HepG2 (cell line): ENCODE results near the gene MYO18B. TPM values are rescaled to one million over a fixed set of nuclear protein-coding genes. Genes with fewer than 3 reads are reported as not detected.

Source experiments
- ATAC-seq: fragments of 200-7000 bp; cut with Tn5 transposase; 3 replicates; pipeline ENCODE4 v1.9.1; 2020; ENCODE audit warnings: mild to moderate bottlenecking, moderate library complexity
- BruUV-seq: library from RNA; stranded (reverse); fragments of 400-500 nt; replicated peaks from 2 replicates; lab custom pipeline; 2021; lab: Mats Ljungman, UMichigan
- CTCF ChIA-PET: fragments of 300-600 bp; formaldehyde crosslinking; extraction: SDS; loops from one replicate; lab custom pipeline; 2021; ENCODE audit warnings: low total read pairs, inconsistent platforms, low intra/inter-chr PET ratio; lab: Yijun Ruan, JAX
- POLR2A ChIA-PET: fragments of 350-600 bp; sonication (Branson Sonifier 250); formaldehyde crosslinking; loops from one replicate; lab custom pipeline; 2020; ENCODE audit warnings: antibody characterized with exemption, inconsistent platforms; lab: Yijun Ruan, JAX
- DNase-seq: peaks from one replicate; pipeline ENCODE4 v3.0.0-alpha.2; 2015; ENCODE audit warnings: low spot score
- FAIRE-seq: peaks from 3 replicates; lab custom pipeline; 2011; peaks lifted over from hg19 to GRCh38; lab: Jason Lieb, UNC
- H2AFZ ChIP-seq: one replicate; pipeline ENCODE4 v1.6.1; 2011; ENCODE audit warnings: low read length, inconsistent platforms
- H3K27ac ChIP-seq: fragments of 300-600 bp; 3 replicates; pipeline ENCODE4 v1.8.0; 2011; ENCODE audit warnings: mixed run types, mild to moderate bottlenecking, mixed read lengths, low read length, inconsistent platforms; ENCODE audit not compliant: insufficient read depth; ENCODE audit errors: extremely low read length
- H3K27me3 ChIP-seq, 2 experiments: fragments of 200-600 bp in 1 of 2; 2 replicates in 1 of 2; 3 replicates in 1 of 2; pipeline versions ENCODE4 v1.6.0 to v1.8.0; 2011; ENCODE audit warnings: low read length in 2 of 2, mild to moderate bottlenecking in 2 of 2, moderate library complexity in 2 of 2, inconsistent platforms in 1 of 2; ENCODE audit not compliant: insufficient read depth in 2 of 2, control insufficient read depth in 1 of 2
- H3K36me3 ChIP-seq, 2 experiments: fragments of 200-600 bp in 1 of 2; replicated peaks in 1 of 2; 2 replicates in 1 of 2; 3 replicates in 1 of 2; pipeline versions ENCODE4 v1.5.1 to v1.8.0; 2011; ENCODE audit warnings: low read length in 2 of 2, inconsistent platforms in 1 of 2; ENCODE audit not compliant: insufficient read depth in 2 of 2, control insufficient read depth in 1 of 2
- H3K4me1 ChIP-seq: 2 replicates; pipeline ENCODE4 v1.5.1; 2012; ENCODE audit warnings: low read length, inconsistent platforms; ENCODE audit not compliant: insufficient read depth
- H3K4me2 ChIP-seq: 2 replicates; pipeline ENCODE4 v1.6.0; 2011; ENCODE audit warnings: low read depth, low read length, inconsistent platforms
- H3K4me3 ChIP-seq, 3 experiments: fragments of 200-600 bp in 1 of 3; sonication (generic), shearing (Covaris generic) in 1 of 3; replicated peaks in 1 of 3; 2 replicates each; pipeline ENCODE4 v1.5.1; 2011 to 2016; ENCODE audit warnings: low read length in 3 of 3, inconsistent platforms in 2 of 3, low read depth in 2 of 3, mild to moderate bottlenecking in 2 of 3, control low read depth in 1 of 3, mixed read lengths in 1 of 3; ENCODE audit not compliant: insufficient read depth in 1 of 3
- H3K79me2 ChIP-seq: one replicate; pipeline ENCODE4 v1.6.1; 2011; ENCODE audit warnings: low read length, inconsistent platforms; ENCODE audit not compliant: insufficient read depth
- H3K9ac ChIP-seq: 2 replicates; pipeline ENCODE4 v1.6.0; 2011; ENCODE audit warnings: mild to moderate bottlenecking, low read depth, low read length, inconsistent platforms; ENCODE audit not compliant: insufficient read depth
- H3K9me3 ChIP-seq: 2 replicates; pipeline ENCODE4 v1.5.1; 2012; ENCODE audit warnings: mild to moderate bottlenecking, low read length
- H4K20me1 ChIP-seq: 2 replicates; pipeline ENCODE4 v1.6.0; 2011; ENCODE audit warnings: inconsistent platforms, mild to moderate bottlenecking, low read length, moderate library complexity; ENCODE audit not compliant: insufficient read depth
- ARNT2 ChIP-seq: sonication (generic); formaldehyde crosslinking; IDR thresholded peaks from 2 replicates; pipeline ENCODE4 v1.8.0; 2022; ENCODE audit warnings: mild to moderate bottlenecking, low read depth, missing genetic modification reagents, moderate library complexity
- BCLAF1 ChIP-seq: fragments of 450-650 bp; IDR thresholded peaks from 2 replicates; pipeline ENCODE4 v1.6.1; 2017; ENCODE audit warnings: mild to moderate bottlenecking
- ESRRA ChIP-seq: sonication (generic); formaldehyde crosslinking; IDR thresholded peaks from 2 replicates; pipeline ENCODE4 v1.5.1; 2020; ENCODE audit warnings: mild to moderate bottlenecking, low read depth, missing genetic modification reagents
- FOXP4 ChIP-seq: sonication (generic); formaldehyde crosslinking; IDR thresholded peaks from 2 replicates; pipeline ENCODE4 v1.4.0; 2020; ENCODE audit warnings: missing genetic modification reagents
- HOXA7 ChIP-seq: sonication (generic); formaldehyde crosslinking; IDR thresholded peaks from 2 replicates; pipeline ENCODE4 v1.8.1; 2022; ENCODE audit warnings: mild to moderate bottlenecking, missing genetic modification reagents, moderate library complexity
- KDM5A ChIP-seq: fragments of 200-600 bp; sonication (generic); IDR thresholded peaks from 2 replicates; pipeline ENCODE4 v1.7.0; 2018; ENCODE audit warnings: antibody characterized with exemption, mild to moderate bottlenecking, low read length, borderline replicate concordance
- KLF11 ChIP-seq: IDR thresholded peaks from 2 replicates; pipeline ENCODE4 v1.6.1; 2016; ENCODE audit warnings: missing compliant biosample characterization
- NR2F1 ChIP-seq, 2 experiments: fragments of 450-650 bp in 1 of 2; formaldehyde crosslinking in 1 of 2; IDR thresholded peaks; 2 replicates each; pipeline versions ENCODE4 v1.5.0 to v1.6.1; 2016 to 2020; ENCODE audit warnings: mild to moderate bottlenecking in 1 of 2, missing compliant biosample characterization in 1 of 2, missing genetic modification reagents in 1 of 2, moderate library complexity in 1 of 2
- TRIM24 ChIP-seq: sonication (generic); formaldehyde crosslinking; IDR thresholded peaks from 2 replicates; pipeline ENCODE4 v1.8.0; 2022; ENCODE audit warnings: mild to moderate bottlenecking, missing genetic modification reagents
- ZNF10 ChIP-seq: sonication (generic); formaldehyde crosslinking; IDR thresholded peaks from 2 replicates; pipeline ENCODE4 v1.4.0; 2020; ENCODE audit warnings: mild to moderate bottlenecking, low read depth, missing genetic modification reagents, borderline replicate concordance
- ZNF224 ChIP-seq: sonication (generic); formaldehyde crosslinking; IDR thresholded peaks from 2 replicates; pipeline ENCODE4 v1.5.0; 2020; ENCODE audit warnings: mild to moderate bottlenecking, missing genetic modification reagents
- ZNF720 ChIP-seq: sonication (generic); formaldehyde crosslinking; IDR thresholded peaks from 2 replicates; pipeline ENCODE4 v1.4.0; 2020; ENCODE audit warnings: missing genetic modification reagents
- ZSCAN22 ChIP-seq: sonication (generic); formaldehyde crosslinking; IDR thresholded peaks from 2 replicates; pipeline ENCODE4 v1.4.0; 2020; ENCODE audit warnings: mild to moderate bottlenecking, missing genetic modification reagents
- WGBS: methylation state at CpG from one replicate; pipeline ENCODE4 v1.1.6; 2017; ENCODE audit warnings: low lambda C conversion rate; 5-methylcytosine and 5-hydroxymethylcytosine counted together
- in situ Hi-C: cut with HindIII; loops from 2 replicates; pipeline ENCODE4 v1.10.0; 2017; ENCODE audit warnings: low pct_unique_long_range_greater_than_20kb; ENCODE audit not compliant: extremely low pct_ligation_motif_present
- intact Hi-C: fragments of 100-400 bp; cut with micrococcal nuclease; formaldehyde crosslinking; loops from one replicate; pipeline ENCODE4 v1.10.0; 2022; ENCODE audit not compliant: unreplicated experiment
- polyA plus RNA-seq, 8 experiments: library from polyadenylated mRNA; depleted of rRNA in 3 of 8; stranded (reverse) in 7 of 8; unstranded in 1 of 8; fragments of >200 nt; fragmentation: Illumina TruSeq in 4 of 8; extraction: Trizol in 4 of 8; gene quantifications; 2 replicates each; pipeline versions ENCODE4 v1.2.1 to v1.2.3, GENCODE V29; 2011 to 2016; ENCODE audit warnings: low read depth in 4 of 8, missing spikeins in 1 of 8, mixed read lengths in 1 of 8; ENCODE audit not compliant: insufficient read depth in 1 of 8
- total RNA-seq, 5 experiments: library from RNA; depleted of rRNA; stranded (reverse); fragments of >200 nt; fragmentation: Illumina TruSeq; extraction: Trizol; gene quantifications; 2 replicates each; pipeline ENCODE4 v1.2.3, GENCODE V29; 2016; ENCODE audit warnings: low read depth in 1 of 5

The MYO18B gene
- total and polyA plus RNA-seq, 2 of the 13 experiments (the other 11 are each of a cell fraction or from before 2014, with no cell fraction given): 0.01 TPM; not detected in 1

- no peaks in the 10 kb centered on the region for H3K9me3 ChIP-seq
- TF ChIP-seq KDM5A (no peak), NR2F1 (CRISPR knock-in tag; IDR thresholded peaks at IDR 0.05) (no peak)
- H3K36me3 ChIP-seq: no peaks in the 10 kb centered on the region
- 37% methylated on average over 2 of the region's 2 CpGs for WGBS
- no peak overlapping the region for H3K4me2 ChIP-seq
- intact Hi-C loops (no loop called here), in situ Hi-C loops (no loop called here)
- peaks cover 0 to 4% of the 10 kb centered on the region in 2 experiments; a peak in 1 of 5 replicates for H3K27me3 ChIP-seq
- H2AFZ ChIP-seq: no peak overlapping the region
- no peak overlapping the region for H3K27ac ChIP-seq
- H3K9ac ChIP-seq: no peak overlapping the region
- H3K4me3 ChIP-seq: no peak overlapping the region
- POLR2A ChIA-PET: no interaction called here
- ATAC-seq (no peak), DNase-seq (no peak), FAIRE-seq (no peak)
- no peaks in the 10 kb centered on the region for H3K4me1 ChIP-seq
- no TSS peak for BruUV-seq
- H4K20me1 ChIP-seq: no peaks in the 10 kb centered on the region
- CTCF ChIA-PET: no interaction called here
- H3K79me2 ChIP-seq: no peaks in the 10 kb centered on the region
Observed at GRCh38 chr22:26065847-26066246, 323.9 kb downstream of the MYO18B start.

- in situ Hi-C loops: no loop called here
- H3K4me3 ChIP-seq: no peak overlapping the region
- 9% methylated on average over 6 of the region's 6 CpGs for WGBS
- BruUV-seq: no TSS peak
- ChIA-PET CTCF (no interaction called here), POLR2A (no interaction called here)
- no peaks in the 10 kb centered on the region for H3K36me3 ChIP-seq
- H3K4me1 ChIP-seq: no peaks in the 10 kb centered on the region
- no peak overlapping the region for H3K27ac ChIP-seq
- H3K27me3 ChIP-seq: peaks cover 0 to 4% of the 10 kb centered on the region in 2 experiments; a peak in 1 of 5 replicates
- FAIRE-seq (no peak), ATAC-seq (no peak), DNase-seq (no peak)
- intact Hi-C loops: no loop called here
- H3K9ac ChIP-seq: no peak overlapping the region
- no peaks in the 10 kb centered on the region for H3K9me3 ChIP-seq
- no peaks in the 10 kb centered on the region for H3K79me2 ChIP-seq
- no peak overlapping the region for H3K4me2 ChIP-seq
- no peak overlapping the region for H2AFZ ChIP-seq
- no peaks in the 10 kb centered on the region for H4K20me1 ChIP-seq
- TF ChIP-seq BCLAF1 (no peak), ARNT2 (no peak), ZSCAN22 (CRISPR knock-in tag) (no peak), ESRRA (CRISPR knock-in tag) (no peak), ZNF10 (CRISPR knock-in tag) (no peak), KLF11 (no peak), FOXP4 (CRISPR knock-in tag) (no peak), ZNF224 (CRISPR knock-in tag) (no peak), HOXA7 (CRISPR knock-in tag) (no peak), TRIM24 (CRISPR knock-in tag) (no peak), ZNF720 (CRISPR knock-in tag) (no peak)
Observed at GRCh38 chr22:26066534-26066933, 324.5 kb downstream of the MYO18B start.
